ENCODE measurements around the gene CLEC4D. TPM values are rescaled to one million over a fixed set of nuclear protein-coding genes. Genes with fewer than 3 reads are reported as not detected.

Gene CLEC4D
- not detected in 2 replicates for polyA plus RNA-seq (2012; rRNA removed)
- not detected in 2 replicates for polyA plus RNA-seq (2012; cell fraction: cytosol; rRNA removed)
- polyA plus RNA-seq (2012; cell fraction: nucleus; rRNA removed), result not detected in 2 replicates

GRCh38 chr12:8513256-8513655 lies at the start of gene CLEC4D:
CLEC4D (plus strand) TSS chr12:8513503; CDS start chr12:8513733, 230 bp downstream.
- H3F3A ChIP-seq (replicated peaks; ENCODE audit: insufficient read depth), result no peaks in the 10 kb centered on the region
- no peaks in the 10 kb centered on the region for H3K79me2 ChIP-seq (ENCODE audit: insufficient read depth)
- H2AFZ ChIP-seq (ENCODE audit: low read depth), result no peak within 1 kb of the TSS
- no peak for DNase-seq
- H3K36me3 ChIP-seq (replicated peaks in 1 of 2; ENCODE audit: control insufficient read depth in 1 of 2, insufficient read depth in 2 of 2, low read length in 1 of 2), result no peaks in the 10 kb centered on the region
- no peak within 1 kb of the TSS for H3K9ac ChIP-seq
- H3K4me2 ChIP-seq, result no peak within 1 kb of the TSS
- H3K4me3 ChIP-seq (ENCODE audit: low read depth in 2 of 2, low read length in 1 of 2), result no peak within 1 kb of the TSS
- H3K27me3 ChIP-seq (ENCODE audit: insufficient read depth), result peaks cover 7% of the 10 kb centered on the region; the same call in 1 of the 2 replicates
- no peaks in the 10 kb centered on the region for H3K9me3 ChIP-seq
- no peaks in the 10 kb centered on the region for H4K20me1 ChIP-seq (ENCODE audit: insufficient read depth)
- H3K9me2 ChIP-seq, result no peaks in the 10 kb centered on the region
- H3K27ac ChIP-seq (ENCODE audit: low read depth in 2 of 2, low read length in 1 of 2), result no peak within 1 kb of the TSS
- no peak for TF ChIP-seq REST (IDR thresholded peaks at IDR 0.05; ENCODE audit: low read depth, low read length)
- TF ChIP-seq FOSL2 (IDR thresholded peaks at IDR 0.05; ENCODE audit: borderline replicate concordance, low read depth), result no peak
- no peak for TF ChIP-seq MEF2A (IDR thresholded peaks at IDR 0.05; ENCODE audit: borderline replicate concordance, low read depth)
- TF ChIP-seq TCF12 (IDR thresholded peaks at IDR 0.05), result no peak
- no peak for TF ChIP-seq YY1 (IDR thresholded peaks at IDR 0.05; ENCODE audit: low read depth)
- no peak for TF ChIP-seq SIN3A (IDR thresholded peaks at IDR 0.05; ENCODE audit: borderline replicate concordance, low read depth, low read length)
- TF ChIP-seq MXI1 (IDR thresholded peaks at IDR 0.05; ENCODE audit: low read depth, low read length), result no peak
- H3K4me1 ChIP-seq (ENCODE audit: control insufficient read depth in 1 of 2, insufficient read depth in 2 of 2, low read depth in 1 of 2, low read length in 1 of 2), result no peaks in the 10 kb centered on the region
- 6% methylated on average over 4 of the region's 4 CpGs for WGBS (ENCODE audit: low lambda C conversion rate)
- ChIA-PET CTCF (interaction anchor here (1.5 kb wide), 1 partner anchor 31 kb away, joined by 6 read pairs; no protein-coding TSS in a partner anchor), POLR2A (no interaction called here)

GRCh38 chr12:8465301-8465996 lies 47.9 kb upstream of the CLEC4D start:
- no peaks in the 10 kb centered on the region for H3K9me2 ChIP-seq
- H3K4me3 ChIP-seq (ENCODE audit: low read depth in 2 of 2, low read length in 1 of 2), result no peak overlapping the region
- no peaks in the 10 kb centered on the region for H3K79me2 ChIP-seq (ENCODE audit: insufficient read depth)
- no peaks in the 10 kb centered on the region for H3K9me3 ChIP-seq
- no peak for TF ChIP-seq ELF1 (IDR thresholded peaks at IDR 0.05)
- no peak for TF ChIP-seq GATA2 (CRISPR knock-in tag; IDR thresholded peaks at IDR 0.05)
- TF ChIP-seq FOSL2 (IDR thresholded peaks at IDR 0.05; ENCODE audit: borderline replicate concordance, low read depth), result no peak
- TF ChIP-seq SMC3 (IDR thresholded peaks at IDR 0.05; ENCODE audit: low read depth, low read length), result no peak
- no peak for TF ChIP-seq GABPA (IDR thresholded peaks at IDR 0.05; ENCODE audit: low read depth)
- no peak for TF ChIP-seq RCOR1 (IDR thresholded peaks at IDR 0.05; ENCODE audit: low read length)
- TF ChIP-seq MEF2A (IDR thresholded peaks at IDR 0.05; ENCODE audit: borderline replicate concordance, low read depth), result no peak
- no peak for TF ChIP-seq USF2 (IDR thresholded peaks at IDR 0.05; ENCODE audit: borderline replicate concordance, low read depth, low read length)
- TF ChIP-seq MAX (IDR thresholded peaks at IDR 0.05; ENCODE audit: low read depth), result no peak
- no peak for TF ChIP-seq TEAD4 (IDR thresholded peaks at IDR 0.05; ENCODE audit: borderline replicate concordance, insufficient read depth)
- no peak overlapping the region for H3K4me2 ChIP-seq
- H3K4me1 ChIP-seq (ENCODE audit: control insufficient read depth in 1 of 2, insufficient read depth in 2 of 2, low read depth in 1 of 2, low read length in 1 of 2), result no peaks in the 10 kb centered on the region
- H3K36me3 ChIP-seq (replicated peaks in 1 of 2; ENCODE audit: control insufficient read depth in 1 of 2, insufficient read depth in 2 of 2, low read length in 1 of 2), result no peaks in the 10 kb centered on the region
- H2AFZ ChIP-seq (ENCODE audit: low read depth), result no peak overlapping the region
- no peak overlapping the region for H3K9ac ChIP-seq
- ChIA-PET POLR2A (no interaction called here), CTCF (no interaction called here)
- WGBS (ENCODE audit: low lambda C conversion rate), result 0% methylated on average over 2 of the region's 2 CpGs
- DNase-seq, result no peak
- H3K27me3 ChIP-seq (ENCODE audit: insufficient read depth), result no peaks in the 10 kb centered on the region
- no peaks in the 10 kb centered on the region for H3F3A ChIP-seq (replicated peaks; ENCODE audit: insufficient read depth)
- H3K27ac ChIP-seq (ENCODE audit: low read depth in 2 of 2, low read length in 1 of 2), result no peak overlapping the region
- H4K20me1 ChIP-seq (ENCODE audit: insufficient read depth), result no peaks in the 10 kb centered on the region

All from SK-N-SH (cell line).